ENCODE results near the gene RETSAT. TPM values are rescaled to one million over a fixed set of nuclear protein-coding genes. Genes with fewer than 3 reads are reported as not detected.

The RETSAT gene
- total and polyA plus RNA-seq, 2 of the 13 experiments (the other 11 are each of a cell fraction or from before 2014, with no cell fraction given), result 46.7 to 61.0 TPM

- peak; percentile 54; the same call in 1 of the 2 replicates for TF ChIP-seq CBX5 (CRISPR knock-in tag; IDR thresholded peaks at IDR 0.05; ENCODE audit: borderline replicate concordance)
- no peak; the same call in 1 of the 2 replicates for TF ChIP-seq ZNF501 (CRISPR knock-in tag; IDR thresholded peaks at IDR 0.05)
- TF ChIP-seq ERF (CRISPR knock-in tag; IDR thresholded peaks at IDR 0.05), result peak; percentile 57; the same call in 1 of the 2 replicates
- no peak for TF ChIP-seq ZNF768 (CRISPR knock-in tag; IDR thresholded peaks at IDR 0.05)
- TF ChIP-seq, protein P1, sequence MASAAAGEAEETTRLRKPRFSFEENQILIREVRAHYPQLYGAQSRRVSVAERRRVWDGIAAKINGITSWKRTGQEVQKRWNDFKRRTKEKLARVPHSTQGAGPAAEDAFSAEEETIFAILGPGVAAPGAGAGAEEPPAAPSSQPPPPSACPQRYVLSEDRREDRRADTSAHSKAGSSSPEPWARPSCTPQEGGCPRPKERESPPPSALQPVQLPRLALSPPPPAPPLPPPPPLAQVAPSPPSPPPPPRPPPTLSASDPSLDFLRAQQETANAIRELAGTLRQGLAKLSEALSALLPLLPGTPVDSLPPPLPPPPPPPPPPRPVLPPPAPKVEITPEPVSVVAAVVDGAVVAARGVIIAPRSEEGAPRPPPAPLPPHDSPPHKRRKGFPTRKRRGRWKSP (CRISPR knock-in tag; IDR thresholded peaks at IDR 0.05), result 0 out of 2 replicates have a peak, but pooled peaks have one; percentile 29
- TF ChIP-seq RFX1 (IDR thresholded peaks at IDR 0.05), result no peak
- peak; percentile 63; the same call in 1 of the 2 replicates for TF ChIP-seq HDAC2 (CRISPR knock-in tag; IDR thresholded peaks at IDR 0.05)
- TF ChIP-seq ZZZ3 (CRISPR knock-in tag; IDR thresholded peaks at IDR 0.05; ENCODE audit: borderline replicate concordance), result no peak
- TF ChIP-seq, protein P2, sequence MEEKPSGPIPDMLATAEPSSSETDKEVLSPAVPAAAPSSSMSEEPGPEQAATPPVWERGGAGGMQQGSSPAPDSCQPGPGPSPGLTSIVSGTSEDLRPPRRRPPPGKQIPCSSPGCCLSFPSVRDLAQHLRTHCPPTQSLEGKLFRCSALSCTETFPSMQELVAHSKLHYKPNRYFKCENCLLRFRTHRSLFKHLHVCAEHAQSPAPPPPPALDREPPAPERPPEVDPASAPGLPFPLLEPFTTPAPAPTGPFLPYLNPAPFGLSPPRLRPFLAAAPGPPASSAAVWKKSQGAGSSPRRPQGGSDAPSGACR (CRISPR knock-in tag; IDR thresholded peaks at IDR 0.05), result peak; percentile 44; the same call in 1 of the 2 replicates
- TF ChIP-seq HNF1A (IDR thresholded peaks at IDR 0.05; ENCODE audit: low read depth), result no peak
- TF ChIP-seq HNF1A (CRISPR knock-in tag; IDR thresholded peaks at IDR 0.05; ENCODE audit: borderline replicate concordance), result 0 out of 2 replicates have a peak, but pooled peaks have one; percentile 30
- peak; percentile 50; the same call in 1 of the 2 replicates for TF ChIP-seq GATAD2A (CRISPR knock-in tag; IDR thresholded peaks at IDR 0.05)
- TF ChIP-seq ZNF230 (CRISPR knock-in tag; IDR thresholded peaks at IDR 0.05), result peak; percentile 52; the same call in 1 of the 2 replicates
- TF ChIP-seq, protein P3, sequence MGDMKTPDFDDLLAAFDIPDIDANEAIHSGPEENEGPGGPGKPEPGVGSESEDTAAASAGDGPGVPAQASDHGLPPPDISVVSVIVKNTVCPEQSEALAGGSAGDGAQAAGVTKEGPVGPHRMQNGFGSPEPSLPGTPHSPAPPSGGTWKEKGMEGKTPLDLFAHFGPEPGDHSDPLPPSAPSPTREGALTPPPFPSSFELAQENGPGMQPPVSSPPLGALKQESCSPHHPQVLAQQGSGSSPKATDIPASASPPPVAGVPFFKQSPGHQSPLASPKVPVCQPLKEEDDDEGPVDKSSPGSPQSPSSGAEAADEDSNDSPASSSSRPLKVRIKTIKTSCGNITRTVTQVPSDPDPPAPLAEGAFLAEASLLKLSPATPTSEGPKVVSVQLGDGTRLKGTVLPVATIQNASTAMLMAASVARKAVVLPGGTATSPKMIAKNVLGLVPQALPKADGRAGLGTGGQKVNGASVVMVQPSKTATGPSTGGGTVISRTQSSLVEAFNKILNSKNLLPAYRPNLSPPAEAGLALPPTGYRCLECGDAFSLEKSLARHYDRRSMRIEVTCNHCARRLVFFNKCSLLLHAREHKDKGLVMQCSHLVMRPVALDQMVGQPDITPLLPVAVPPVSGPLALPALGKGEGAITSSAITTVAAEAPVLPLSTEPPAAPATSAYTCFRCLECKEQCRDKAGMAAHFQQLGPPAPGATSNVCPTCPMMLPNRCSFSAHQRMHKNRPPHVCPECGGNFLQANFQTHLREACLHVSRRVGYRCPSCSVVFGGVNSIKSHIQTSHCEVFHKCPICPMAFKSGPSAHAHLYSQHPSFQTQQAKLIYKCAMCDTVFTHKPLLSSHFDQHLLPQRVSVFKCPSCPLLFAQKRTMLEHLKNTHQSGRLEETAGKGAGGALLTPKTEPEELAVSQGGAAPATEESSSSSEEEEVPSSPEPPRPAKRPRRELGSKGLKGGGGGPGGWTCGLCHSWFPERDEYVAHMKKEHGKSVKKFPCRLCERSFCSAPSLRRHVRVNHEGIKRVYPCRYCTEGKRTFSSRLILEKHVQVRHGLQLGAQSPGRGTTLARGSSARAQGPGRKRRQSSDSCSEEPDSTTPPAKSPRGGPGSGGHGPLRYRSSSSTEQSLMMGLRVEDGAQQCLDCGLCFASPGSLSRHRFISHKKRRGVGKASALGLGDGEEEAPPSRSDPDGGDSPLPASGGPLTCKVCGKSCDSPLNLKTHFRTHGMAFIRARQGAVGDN (CRISPR knock-in tag; IDR thresholded peaks at IDR 0.05), result peak; percentile 55
- no peak for TF ChIP-seq ZNF431 (CRISPR knock-in tag; IDR thresholded peaks at IDR 0.05; ENCODE audit: borderline replicate concordance, low read depth)
- 0 out of 2 replicates have a peak, but pooled peaks have one; percentile 44 for TF ChIP-seq ZNF331 (CRISPR knock-in tag; IDR thresholded peaks at IDR 0.05)
- no peak for TF ChIP-seq SP1 (IDR thresholded peaks at IDR 0.05)
- no peak for TF ChIP-seq SP1 (CRISPR knock-in tag; IDR thresholded peaks at IDR 0.05)
- peak; percentile 45 for TF ChIP-seq YY1 (IDR thresholded peaks at IDR 0.05; ENCODE audit: insufficient read depth, insufficient replicate concordance, low read depth, low read length)
Observed at GRCh38 chr2:85390941-85391669, 36.8 kb upstream of the RETSAT start (continued).

All from HepG2 (cell line).